CD8-positive, alpha-beta T cell (primary cell): ENCODE results near the gene GPR183. TPM values are rescaled to one million over a fixed set of nuclear protein-coding genes. Genes with fewer than 3 reads are reported as not detected.

Experiments used
- microRNA-seq: library from miRNA; unstranded; fragments of <30 nt; microRNA quantifications from one replicate; pipeline ENCODE4 v1.2.0, GENCODE V29; 2022; ENCODE audit warnings: borderline microRNAs expressed
- total RNA-seq, 46 experiments: library from RNA in 2 of 46; stranded (reverse) in 2 of 46; gene quantifications; one replicate each; pipeline ENCODE4 v1.2.3 and lab custom pipeline; 2021 to 2026

Gene GPR183
- total RNA-seq, 2 experiments from 2014 or later = 80.2 to 85.5 TPM

Small RNA genes within 50 kb of the gene (microRNA-seq; reads per million reads assigned to microRNA genes)
- not detected for gene MIR623

Other genes with a start within 250 kb of the GPR183 start
- gene UBAC2, start 106.5 kb downstream of the GPR183 start, total RNA-seq = 10 to 100 TPM; 62.0 to 63.0 TPM
- 10 to 100 TPM; 31.9 to 36.2 TPM for gene GPR18, start 49.0 kb downstream of the GPR183 start, total RNA-seq
- 10 to 100 TPM; 42.7 to 47.5 TPM for gene TM9SF2, start 194.1 kb upstream of the GPR183 start, total RNA-seq